HEK293T (cell line): ENCODE measurements around the gene ADAMTS17.

Source experiments
- FOXA1 ChIP-seq: fragments of 450-650 bp; IDR thresholded peaks from 2 replicates; pipeline ENCODE4 v1.6.1; 2016; ENCODE audit warnings: mild to moderate bottlenecking
- LEF1 ChIP-seq: fragments of 450-650 bp; IDR thresholded peaks from 2 replicates; pipeline ENCODE4 v1.6.1; 2017; ENCODE audit warnings: mild to moderate bottlenecking, borderline replicate concordance
- SUZ12 ChIP-seq: fragments of 450-650 bp; IDR thresholded peaks from 2 replicates; pipeline ENCODE4 v1.6.1; 2016; ENCODE audit warnings: mild to moderate bottlenecking
- TARDBP ChIP-seq: fragments of 450-650 bp; IDR thresholded peaks from 2 replicates; pipeline ENCODE4 v1.6.1; 2016

DNA sequence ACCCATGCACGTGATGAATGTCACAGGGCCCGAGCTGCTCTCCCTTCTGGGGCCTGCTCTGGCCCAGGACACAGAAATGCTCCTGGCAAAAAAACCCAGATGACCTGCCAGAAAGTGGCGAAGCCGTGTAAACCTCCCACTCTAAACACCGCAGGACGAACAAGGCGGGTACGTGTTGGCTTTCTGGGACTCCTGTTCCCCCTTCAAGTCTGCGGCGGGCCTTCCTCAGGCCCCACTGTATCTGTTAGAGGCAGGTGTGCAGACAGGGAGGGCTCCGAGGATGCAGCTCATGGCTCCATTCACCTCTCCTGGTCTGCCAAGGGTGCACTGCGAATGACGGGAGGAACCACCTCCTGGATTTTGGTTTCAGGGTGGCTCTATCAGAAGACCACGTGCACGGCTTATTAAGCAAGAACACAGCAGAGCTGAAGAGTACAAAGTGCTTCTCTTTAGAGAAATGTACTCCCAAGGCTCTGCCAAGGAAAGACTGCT lies 173.8 kb downstream of the ADAMTS17 start:
- TF ChIP-seq FOXA1 (no peak), SUZ12 (no peak), LEF1 (no peak), TARDBP (no peak)
